ENCODE measurements around the gene TRPM4.

The TRPM4 gene

GRCh38 chr19:49231804-49232203 is 74.2 kb downstream of the TRPM4 start:
- no peak for DNase-seq (ENCODE audit: low read depth)

GRCh38 chr19:49233163-49233562 is 75.6 kb downstream of the TRPM4 start:
- DNase-seq (ENCODE audit: low read depth) = no peak

GRCh38 chr19:49241769-49242168 is 84.2 kb downstream of the TRPM4 start:
- no peak for DNase-seq (ENCODE audit: low read depth)

GRCh38 chr19:49243129-49243528 is 85.5 kb downstream of the TRPM4 start:
- no peak for DNase-seq (ENCODE audit: low read depth)

GRCh38 chr19:49243726-49244125 is 86.1 kb downstream of the TRPM4 start:
- no peak for DNase-seq (ENCODE audit: low read depth)

GRCh38 chr19:49244256-49244655 is 86.7 kb downstream of the TRPM4 start:
- no peak for DNase-seq (ENCODE audit: low read depth)

- no peak for DNase-seq (ENCODE audit: low read depth)
Measured at GRCh38 chr19:49247676-49248075, 90.1 kb downstream of the TRPM4 start.

GRCh38 chr19:49249933-49250332 is 92.3 kb downstream of the TRPM4 start:
- no peak for DNase-seq (ENCODE audit: low read depth)

GRCh38 chr19:49255674-49256073 is 98.1 kb downstream of the TRPM4 start:
- DNase-seq (ENCODE audit: low read depth) = no peak

GRCh38 chr19:49256691-49257090 is 99.1 kb downstream of the TRPM4 start:
- no peak for DNase-seq (ENCODE audit: low read depth)

Data from GM04504 (cell line).